ENCODE measurements around the gene PRR5L. TPM values are rescaled to one million over a fixed set of nuclear protein-coding genes. Genes with fewer than 3 reads are reported as not detected.
A peak's percentile ranks its signal among the peaks of the same experiment; 100 is the strongest.

Gene PRR5L
- total and polyA plus RNA-seq, 9 of the 15 experiments (the other 6 are each of a cell fraction or from before 2014, with no cell fraction given) = 0.11 to 0.60 (median 0.36) TPM; not detected in 2

DNA sequence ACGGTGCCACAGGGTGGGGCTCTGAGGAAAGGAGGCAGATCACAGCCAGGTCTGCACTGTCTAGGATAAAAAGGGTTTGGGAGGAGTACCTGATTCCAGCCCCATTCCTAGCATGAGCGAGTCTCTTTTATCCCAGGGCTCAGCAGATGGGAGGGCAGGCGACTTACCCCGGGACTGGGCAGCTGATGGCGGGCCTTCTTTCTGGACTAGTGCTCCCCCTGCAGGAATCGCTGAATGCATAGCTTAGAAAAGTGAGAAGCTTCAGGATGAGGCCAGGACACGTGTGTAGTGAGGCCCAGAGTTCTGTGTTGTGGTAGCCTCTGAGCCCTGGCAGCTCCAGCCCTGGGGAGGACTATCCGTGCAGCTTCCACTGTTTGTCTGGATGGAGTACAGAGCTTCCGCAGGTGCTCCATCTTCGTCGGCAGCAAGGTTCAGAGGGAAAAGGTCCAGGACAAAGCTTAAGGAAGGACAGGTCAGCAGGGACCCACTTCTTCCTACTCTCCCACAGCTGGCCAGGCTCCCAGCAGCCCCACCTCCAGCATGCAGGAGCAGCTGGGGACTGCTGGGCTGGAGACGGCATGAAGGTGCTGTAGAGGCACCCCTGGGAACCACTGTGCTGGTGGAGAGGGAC lies 37.2 kb upstream of the PRR5L start (continued):
- TF ChIP-seq, protein P1, sequence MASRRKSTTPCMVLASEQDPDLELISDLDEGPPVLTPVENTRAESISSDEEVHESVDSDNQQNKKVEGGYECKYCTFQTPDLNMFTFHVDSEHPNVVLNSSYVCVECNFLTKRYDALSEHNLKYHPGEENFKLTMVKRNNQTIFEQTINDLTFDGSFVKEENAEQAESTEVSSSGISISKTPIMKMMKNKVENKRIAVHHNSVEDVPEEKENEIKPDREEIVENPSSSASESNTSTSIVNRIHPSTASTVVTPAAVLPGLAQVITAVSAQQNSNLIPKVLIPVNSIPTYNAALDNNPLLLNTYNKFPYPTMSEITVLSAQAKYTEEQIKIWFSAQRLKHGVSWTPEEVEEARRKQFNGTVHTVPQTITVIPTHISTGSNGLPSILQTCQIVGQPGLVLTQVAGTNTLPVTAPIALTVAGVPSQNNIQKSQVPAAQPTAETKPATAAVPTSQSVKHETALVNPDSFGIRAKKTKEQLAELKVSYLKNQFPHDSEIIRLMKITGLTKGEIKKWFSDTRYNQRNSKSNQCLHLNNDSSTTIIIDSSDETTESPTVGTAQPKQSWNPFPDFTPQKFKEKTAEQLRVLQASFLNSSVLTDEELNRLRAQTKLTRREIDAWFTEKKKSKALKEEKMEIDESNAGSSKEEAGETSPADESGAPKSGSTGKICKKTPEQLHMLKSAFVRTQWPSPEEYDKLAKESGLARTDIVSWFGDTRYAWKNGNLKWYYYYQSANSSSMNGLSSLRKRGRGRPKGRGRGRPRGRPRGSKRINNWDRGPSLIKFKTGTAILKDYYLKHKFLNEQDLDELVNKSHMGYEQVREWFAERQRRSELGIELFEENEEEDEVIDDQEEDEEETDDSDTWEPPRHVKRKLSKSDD (conservative IDR thresholded peaks at IDR 0.05; ENCODE audit: low read length) = no peak
- TF ChIP-seq CBX2 (IDR thresholded peaks at IDR 0.05; ENCODE audit: insufficient read depth, low read length, poor library complexity, severe bottlenecking) (no peak), ILK (tag; IDR thresholded peaks at IDR 0.05; ENCODE audit: borderline replicate concordance, low read depth) (no peak), ZNF12 (CRISPR knock-in tag; IDR thresholded peaks at IDR 0.05) (no peak), HNRNPH1 (optimal IDR thresholded peaks at IDR 0.05; ENCODE audit: low read depth, low read length) (no peak), LARP7 (IDR thresholded peaks at IDR 0.05) (no peak), NFE2 (IDR thresholded peaks at IDR 0.05; ENCODE audit: low read depth) (no peak), SNIP1 (IDR thresholded peaks at IDR 0.05; ENCODE audit: low read depth) (no peak), STAT5B (CRISPR knock-in tag; IDR thresholded peaks at IDR 0.05) (no peak), NELFE (IDR thresholded peaks at IDR 0.05; ENCODE audit: insufficient read depth, insufficient read length) (no peak), RBFOX2 (IDR thresholded peaks at IDR 0.05; ENCODE audit: low read depth, low read length) (no peak), MEF2A (IDR thresholded peaks at IDR 0.05; ENCODE audit: control insufficient read depth, low read depth, low read length) (no peak), C11orf30 (IDR thresholded peaks at IDR 0.05; ENCODE audit: low read depth) (no peak), ZNF165 (CRISPR knock-in tag; IDR thresholded peaks at IDR 0.05; ENCODE audit: borderline replicate concordance) (no peak), POLR2AphosphoS5 (IDR thresholded peaks at IDR 0.05; ENCODE audit: control insufficient read depth, insufficient read depth, low read depth, low read length) (no peak)
- TF ChIP-seq, protein P2, sequence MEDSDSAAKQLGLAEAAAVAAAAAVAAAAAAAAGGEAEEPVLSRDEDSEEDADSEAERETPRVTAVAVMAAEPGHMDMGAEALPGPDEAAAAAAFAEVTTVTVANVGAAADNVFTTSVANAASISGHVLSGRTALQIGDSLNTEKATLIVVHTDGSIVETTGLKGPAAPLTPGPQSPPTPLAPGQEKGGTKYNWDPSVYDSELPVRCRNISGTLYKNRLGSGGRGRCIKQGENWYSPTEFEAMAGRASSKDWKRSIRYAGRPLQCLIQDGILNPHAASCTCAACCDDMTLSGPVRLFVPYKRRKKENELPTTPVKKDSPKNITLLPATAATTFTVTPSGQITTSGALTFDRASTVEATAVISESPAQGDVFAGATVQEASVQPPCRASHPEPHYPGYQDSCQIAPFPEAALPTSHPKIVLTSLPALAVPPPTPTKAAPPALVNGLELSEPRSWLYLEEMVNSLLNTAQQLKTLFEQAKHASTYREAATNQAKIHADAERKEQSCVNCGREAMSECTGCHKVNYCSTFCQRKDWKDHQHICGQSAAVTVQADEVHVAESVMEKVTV (CRISPR knock-in tag; IDR thresholded peaks at IDR 0.05) = peak; percentile 66
- TF ChIP-seq, protein P3, sequence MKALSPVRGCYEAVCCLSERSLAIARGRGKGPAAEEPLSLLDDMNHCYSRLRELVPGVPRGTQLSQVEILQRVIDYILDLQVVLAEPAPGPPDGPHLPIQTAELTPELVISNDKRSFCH (CRISPR knock-in tag; IDR thresholded peaks at IDR 0.05) = no peak
- TF ChIP-seq, protein P3 (tag; IDR thresholded peaks at IDR 0.05) = no peak
- TF ChIP-seq, protein P4, sequence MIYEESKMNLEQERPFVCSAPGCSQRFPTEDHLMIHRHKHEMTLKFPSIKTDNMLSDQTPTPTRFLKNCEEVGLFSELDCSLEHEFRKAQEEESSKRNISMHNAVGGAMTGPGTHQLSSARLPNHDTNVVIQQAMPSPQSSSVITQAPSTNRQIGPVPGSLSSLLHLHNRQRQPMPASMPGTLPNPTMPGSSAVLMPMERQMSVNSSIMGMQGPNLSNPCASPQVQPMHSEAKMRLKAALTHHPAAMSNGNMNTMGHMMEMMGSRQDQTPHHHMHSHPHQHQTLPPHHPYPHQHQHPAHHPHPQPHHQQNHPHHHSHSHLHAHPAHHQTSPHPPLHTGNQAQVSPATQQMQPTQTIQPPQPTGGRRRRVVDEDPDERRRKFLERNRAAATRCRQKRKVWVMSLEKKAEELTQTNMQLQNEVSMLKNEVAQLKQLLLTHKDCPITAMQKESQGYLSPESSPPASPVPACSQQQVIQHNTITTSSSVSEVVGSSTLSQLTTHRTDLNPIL (CRISPR knock-in tag; IDR thresholded peaks at IDR 0.05) = no peak
- TF ChIP-seq, protein P5, sequence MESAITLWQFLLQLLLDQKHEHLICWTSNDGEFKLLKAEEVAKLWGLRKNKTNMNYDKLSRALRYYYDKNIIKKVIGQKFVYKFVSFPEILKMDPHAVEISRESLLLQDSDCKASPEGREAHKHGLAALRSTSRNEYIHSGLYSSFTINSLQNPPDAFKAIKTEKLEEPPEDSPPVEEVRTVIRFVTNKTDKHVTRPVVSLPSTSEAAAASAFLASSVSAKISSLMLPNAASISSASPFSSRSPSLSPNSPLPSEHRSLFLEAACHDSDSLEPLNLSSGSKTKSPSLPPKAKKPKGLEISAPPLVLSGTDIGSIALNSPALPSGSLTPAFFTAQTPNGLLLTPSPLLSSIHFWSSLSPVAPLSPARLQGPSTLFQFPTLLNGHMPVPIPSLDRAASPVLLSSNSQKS (CRISPR knock-in tag; IDR thresholded peaks at IDR 0.05) = no peak
- TF ChIP-seq, protein P6, sequence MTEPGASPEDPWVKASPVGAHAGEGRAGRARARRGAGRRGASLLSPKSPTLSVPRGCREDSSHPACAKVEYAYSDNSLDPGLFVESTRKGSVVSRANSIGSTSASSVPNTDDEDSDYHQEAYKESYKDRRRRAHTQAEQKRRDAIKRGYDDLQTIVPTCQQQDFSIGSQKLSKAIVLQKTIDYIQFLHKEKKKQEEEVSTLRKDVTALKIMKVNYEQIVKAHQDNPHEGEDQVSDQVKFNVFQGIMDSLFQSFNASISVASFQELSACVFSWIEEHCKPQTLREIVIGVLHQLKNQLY (CRISPR knock-in tag; conservative IDR thresholded peaks at IDR 0.05) = no peak

Measured in K562 (cell line).